CD4-positive, alpha-beta T cell treated with Interleukin-21 for 1 hour (primary cell): Measurements from ENCODE around the gene EVC.
"Not testable (repeated sequence)": the region's sequence is repeated elsewhere in the genome, so short reads cannot be mapped to it uniquely, and the experiment has no call there.

ENCODE experiments used
- DNase-seq: peaks from one replicate; pipeline ENCODE4 v3.0.0-alpha.2; 2020

Gene EVC

DNA sequence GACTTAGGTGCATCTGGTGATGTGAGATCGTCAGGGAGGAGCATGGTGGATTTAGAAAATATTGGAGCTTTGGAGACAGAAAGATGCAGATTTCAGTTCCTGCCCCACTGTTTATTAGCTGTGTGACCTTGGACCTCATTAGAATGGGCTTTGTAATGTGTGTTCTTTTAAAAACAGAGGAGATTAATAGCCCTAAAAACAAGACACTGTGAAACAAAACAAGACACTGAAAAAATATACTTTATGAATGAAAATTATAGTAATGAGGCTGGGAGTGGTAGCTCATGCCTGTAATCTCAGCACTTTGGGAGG, 79.5 kb downstream of the EVC start:
- DNase-seq, result no peak

GRCh38 chr4:5791654-5792053, 80.7 kb downstream of the EVC start:
- DNase-seq, result no peak

DNA sequence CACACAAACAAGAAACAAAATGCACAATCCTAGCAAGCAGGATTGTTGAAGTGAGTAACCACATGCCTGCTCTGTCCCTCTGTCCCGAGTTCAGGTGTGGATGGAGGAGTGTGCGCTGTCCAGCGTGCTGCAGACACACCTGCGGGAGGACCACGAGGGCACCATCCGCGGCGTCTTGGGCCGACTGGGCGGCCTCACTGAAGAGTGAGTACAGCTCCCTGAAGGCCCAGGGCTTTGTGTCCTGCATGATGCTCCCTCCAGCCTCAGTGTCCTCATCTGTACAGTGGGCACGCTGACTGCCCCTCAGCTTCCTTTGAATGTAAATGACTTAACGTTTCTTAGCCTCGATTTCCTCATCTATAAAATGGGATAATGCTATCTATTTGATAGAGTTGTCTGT, 82.5 kb downstream of the EVC start:
- DNase-seq, result no peak

DNA sequence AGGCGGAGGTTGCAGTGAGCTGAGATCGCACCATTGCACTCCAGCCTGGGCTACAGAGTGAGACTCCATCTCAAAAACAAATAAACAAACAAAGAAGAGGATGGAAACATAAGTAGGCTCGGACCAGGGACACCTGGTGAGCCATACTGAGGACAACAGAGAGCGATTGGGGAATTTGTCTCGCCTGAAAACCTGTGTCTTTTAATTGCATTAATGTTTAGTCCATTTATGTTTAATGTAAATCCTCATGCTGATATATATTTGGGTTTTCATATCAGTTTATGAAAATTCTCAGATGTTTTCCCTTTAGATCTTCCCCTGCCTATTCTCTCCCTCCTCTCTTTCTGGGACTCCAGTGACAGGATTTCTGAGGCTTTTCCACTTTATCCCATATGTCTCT, 84.6 kb downstream of the EVC start:
- no peak for DNase-seq

DNA sequence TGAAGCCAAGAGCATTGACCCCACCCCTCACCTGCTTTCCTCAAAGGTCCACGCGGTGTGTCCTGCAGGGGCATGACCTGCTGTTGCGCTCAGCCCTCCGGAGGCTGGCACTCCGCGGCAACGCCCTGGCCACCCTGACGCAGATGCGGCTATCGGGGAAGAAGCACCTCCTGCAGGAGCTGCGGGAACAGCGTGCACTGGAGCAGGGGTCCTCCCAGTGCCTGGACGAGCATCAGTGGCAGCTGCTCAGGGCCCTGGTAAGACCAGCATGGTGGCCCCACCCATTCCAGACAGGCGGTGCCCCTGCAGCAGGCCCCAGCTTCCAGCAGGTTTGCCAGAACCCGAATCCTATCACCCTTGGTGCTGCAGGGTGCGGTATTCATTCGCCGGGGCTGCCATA, 86.0 kb downstream of the EVC start:
- DNase-seq, result no peak

- DNase-seq, result no peak
Measured at GRCh38 chr4:5797866-5798265, 86.9 kb downstream of the EVC start.

- DNase-seq, result no peak
Measured at GRCh38 chr4:5798462-5798861, 87.5 kb downstream of the EVC start.

DNA sequence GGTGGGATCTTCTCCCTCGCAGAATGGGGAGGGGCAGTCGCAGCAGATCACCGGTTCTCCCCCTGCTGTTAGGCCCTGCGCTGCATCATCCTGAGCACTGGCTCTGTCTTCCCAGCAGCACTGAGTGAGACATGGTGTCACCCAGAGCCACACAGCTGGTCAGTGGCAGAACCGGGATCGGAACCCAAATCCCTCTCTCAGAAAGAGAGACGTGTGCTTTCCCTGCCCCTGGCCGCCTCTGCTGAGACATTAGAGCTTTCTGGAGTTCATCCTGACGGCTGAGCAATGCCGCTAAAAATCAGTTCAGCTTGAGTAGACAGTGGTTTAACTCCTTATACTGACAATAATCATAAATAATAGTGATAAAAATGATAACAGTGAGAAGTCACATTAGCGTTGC, 87.9 kb downstream of the EVC start:
- no peak for DNase-seq

DNA sequence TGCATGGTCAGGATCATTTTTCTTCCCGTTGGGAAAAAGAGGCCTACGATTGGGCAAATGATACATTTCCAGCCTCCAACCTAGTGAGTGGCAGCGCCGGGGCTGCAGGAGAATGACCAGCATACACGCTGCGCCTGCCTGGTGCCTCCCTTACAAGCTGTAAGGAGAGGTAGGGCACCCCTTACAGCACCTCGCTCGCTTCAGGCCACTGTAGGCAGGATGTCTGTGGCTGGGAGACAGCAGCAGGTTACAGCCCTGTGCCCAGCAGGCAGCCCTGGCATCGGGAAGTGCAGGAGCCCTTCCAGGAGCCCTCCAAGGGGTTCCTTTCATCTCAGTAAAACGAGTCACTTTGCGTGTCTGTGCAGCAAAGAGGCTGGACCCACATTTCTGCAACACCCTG, 88.4 kb downstream of the EVC start:
- no peak for DNase-seq

GRCh38 chr4:5800496-5800895, 89.5 kb downstream of the EVC start:
- no peak for DNase-seq

DNA sequence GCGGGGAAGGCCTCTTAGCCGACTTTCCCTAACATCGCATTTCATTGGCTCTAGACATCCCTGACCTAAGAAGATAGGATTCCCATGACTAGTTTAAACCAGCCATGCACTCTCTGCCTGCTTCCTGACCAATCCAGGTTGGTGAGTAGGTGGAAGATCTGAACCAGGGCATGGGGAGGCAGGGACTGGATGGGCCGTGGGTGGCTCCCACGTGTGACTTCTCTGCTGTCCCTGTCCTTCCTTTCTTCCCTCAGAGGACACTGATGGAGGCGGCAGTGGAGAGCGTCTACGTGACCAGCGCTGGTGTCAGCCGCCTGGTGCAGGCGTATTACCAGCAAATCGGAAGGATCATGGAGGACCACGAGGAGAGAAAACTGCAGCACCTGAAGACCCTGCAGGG, 90.7 kb downstream of the EVC start:
- no peak for DNase-seq

DNA sequence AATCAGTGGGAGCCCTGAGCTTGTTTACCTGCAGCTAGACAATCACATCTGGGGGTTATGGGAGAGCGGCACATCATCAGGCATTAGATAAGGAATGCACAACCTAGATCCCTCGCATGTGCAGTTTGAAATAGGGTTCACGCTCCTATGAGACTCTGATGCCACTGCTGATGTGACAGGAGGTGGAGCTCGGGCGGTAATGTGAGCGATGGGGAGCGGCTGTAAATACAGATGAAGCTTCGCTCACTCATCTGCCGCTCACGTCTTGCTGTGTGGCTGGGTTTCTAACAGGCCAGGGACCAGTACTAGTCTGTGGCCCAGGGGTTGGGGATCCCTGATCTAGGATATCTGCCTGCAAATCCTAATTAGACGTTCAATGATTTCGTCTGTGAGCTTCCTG, 91.6 kb downstream of the EVC start:
- no peak for DNase-seq

DNA sequence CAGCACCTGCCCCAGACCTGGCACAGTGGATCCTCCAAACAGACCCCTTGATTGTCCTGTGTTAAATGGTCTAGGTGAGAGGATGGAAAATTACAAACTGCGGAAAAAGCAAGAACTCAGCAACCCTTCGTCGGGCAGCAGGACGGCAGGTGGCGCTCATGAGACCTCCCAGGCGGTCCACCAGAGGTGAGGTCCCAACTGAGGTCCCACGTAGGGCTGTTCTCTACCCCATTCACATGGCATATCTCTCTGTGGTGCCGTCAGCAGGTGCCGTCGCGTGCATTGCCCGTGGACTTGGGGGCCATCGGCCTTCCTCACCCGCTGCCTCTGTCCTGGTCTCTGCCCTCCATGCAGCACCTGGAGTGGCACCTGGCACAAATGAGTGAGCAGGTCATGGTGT, 93.7 kb downstream of the EVC start:
- DNase-seq, result no peak

DNA sequence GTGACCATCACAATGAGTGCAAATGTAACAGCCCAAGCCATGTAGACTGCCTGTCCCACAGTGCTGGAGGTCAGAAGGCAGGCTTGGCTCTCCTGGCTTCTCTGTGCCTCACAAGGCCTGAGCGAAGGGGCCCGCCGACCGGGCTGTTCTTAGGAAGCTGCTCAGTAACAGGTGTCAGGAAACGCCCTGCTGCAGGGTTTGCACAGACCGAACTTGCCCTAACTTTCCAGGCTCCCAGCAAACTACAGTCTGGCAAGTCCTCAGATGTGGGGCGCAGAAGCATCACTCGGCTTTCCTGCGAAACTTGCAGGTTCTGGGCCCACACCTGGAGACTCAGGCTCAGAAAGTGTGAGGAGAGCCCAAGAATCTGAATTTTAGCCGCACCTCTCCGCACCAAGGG, 94.3 kb downstream of the EVC start:
- no peak for DNase-seq

- DNase-seq, result no peak
Measured at GRCh38 chr4:5808081-5808741, 97.2 kb downstream of the EVC start.

- DNase-seq, result no peak
Measured at GRCh38 chr4:5809216-5809776, 98.3 kb downstream of the EVC start.

- no peak for DNase-seq
Measured at GRCh38 chr4:5810151-5810550, 99.2 kb downstream of the EVC start.

- DNase-seq, result no peak
Measured at GRCh38 chr4:5810770-5811430, 99.9 kb downstream of the EVC start.

GRCh38 chr4:5812057-5812456, 101.1 kb downstream of the EVC start:
- not testable (repeated sequence) for DNase-seq

GRCh38 chr4:5812506-5813229, 101.7 kb downstream of the EVC start:
- DNase-seq, result peak; percentile 36

DNA sequence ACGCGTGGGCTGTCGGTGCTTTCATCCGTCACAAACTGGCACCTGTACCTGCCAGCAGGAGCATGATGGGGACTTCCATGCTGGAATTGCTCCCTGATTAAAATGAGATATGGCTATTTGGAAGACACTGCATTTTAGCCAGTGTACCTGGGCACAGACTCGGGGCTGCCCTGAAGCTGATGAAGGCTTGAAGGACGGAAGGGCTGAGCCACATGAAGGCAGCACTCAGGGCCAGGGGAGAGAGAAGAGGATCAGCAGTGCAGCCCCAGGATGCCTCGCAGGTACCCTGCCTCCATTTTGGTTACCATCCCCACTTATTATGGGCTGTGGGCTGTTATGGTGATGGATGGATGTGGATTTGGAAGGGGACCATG, 102.9 kb downstream of the EVC start:
- no peak for DNase-seq

- DNase-seq, result no peak
Measured at GRCh38 chr4:5814421-5814820, 103.4 kb downstream of the EVC start.

GRCh38 chr4:5815641-5816040, 104.6 kb downstream of the EVC start:
- DNase-seq, result no peak

DNA sequence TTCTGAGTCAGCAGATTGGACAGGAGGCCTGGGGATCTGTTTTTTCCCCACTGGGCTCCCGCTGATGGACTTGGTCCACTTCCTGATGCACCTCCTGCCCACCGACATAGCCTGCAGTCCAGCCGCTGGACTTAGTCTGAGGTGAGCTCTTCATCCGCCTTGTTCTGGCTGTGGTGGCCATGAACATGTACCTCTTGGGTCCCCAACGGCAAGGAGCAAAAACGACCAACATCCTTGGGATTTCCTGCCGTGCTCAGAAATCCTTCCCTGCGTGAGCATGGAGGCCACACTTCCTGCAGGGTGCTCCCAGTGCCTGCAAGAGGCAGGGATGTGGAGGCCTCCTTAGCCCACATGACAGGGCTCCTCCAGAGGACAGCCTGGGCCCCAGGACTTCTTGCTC, 105.1 kb downstream of the EVC start:
- DNase-seq, result no peak
